Heart left ventricle (tissue), 13 donors: ENCODE data around the gene FXYD1.

Experiments used
- POLR2A ChIP-seq, 2 donors: fragments of 450-650 bp; IDR thresholded peaks; one replicate each; pipeline ENCODE4 v1.6.1; 2017; ENCODE audit warnings: antibody characterized with exemption in 2 of 2, mild to moderate bottlenecking in 2 of 2, moderate library complexity in 2 of 2
- TF ChIP-seq, protein P1 (sequence below), 12 donors: fragments of 200-600 bp; sonication (generic) in 4 of 12; IDR thresholded peaks; one replicate each; pipeline versions ENCODE4 v1.5.0 to v1.8.0; 2018 to 2022; ENCODE audit warnings: antibody characterized with exemption in 12 of 12, mild to moderate bottlenecking in 5 of 12
- donor health status: ischemic (EF 13 %, LVEDD 7.1; RV severe dilation, severe dysfunction).
- donor health status: DM: no; HTN: yes; CAD: no.
- donor health status: DM: no; HTN: no; CAD: no.
- donor health status: ischemic (EF 25% LVEDD 6.9; RV normal size, moderate dysfunction).
- donor health status: ischemic (EF 25% LVEDD 5.7; RV mildly dilated, moderate dysfunction).
- donor health status: ischemic (EF 35%, LVEDD 5.7; RV mildly dilated, moderate dysfunction).
- donor health status: nonischemic (EF 11% LVEDD 7.7; RV severe dilation, severe dysfunction).
- donor health status: DM: yes; HTN: yes; CAD: no.
- donor health status: PGD.
- donor health status: ischemic (EF 29% LVEDD 5.4; RV normal size, mild dysfunction).
- donor health status: nonischemic (EF 23%, LVEDD 6.1; RV moderate dilation, normal function).

- TF ChIP-seq, protein P1, sequence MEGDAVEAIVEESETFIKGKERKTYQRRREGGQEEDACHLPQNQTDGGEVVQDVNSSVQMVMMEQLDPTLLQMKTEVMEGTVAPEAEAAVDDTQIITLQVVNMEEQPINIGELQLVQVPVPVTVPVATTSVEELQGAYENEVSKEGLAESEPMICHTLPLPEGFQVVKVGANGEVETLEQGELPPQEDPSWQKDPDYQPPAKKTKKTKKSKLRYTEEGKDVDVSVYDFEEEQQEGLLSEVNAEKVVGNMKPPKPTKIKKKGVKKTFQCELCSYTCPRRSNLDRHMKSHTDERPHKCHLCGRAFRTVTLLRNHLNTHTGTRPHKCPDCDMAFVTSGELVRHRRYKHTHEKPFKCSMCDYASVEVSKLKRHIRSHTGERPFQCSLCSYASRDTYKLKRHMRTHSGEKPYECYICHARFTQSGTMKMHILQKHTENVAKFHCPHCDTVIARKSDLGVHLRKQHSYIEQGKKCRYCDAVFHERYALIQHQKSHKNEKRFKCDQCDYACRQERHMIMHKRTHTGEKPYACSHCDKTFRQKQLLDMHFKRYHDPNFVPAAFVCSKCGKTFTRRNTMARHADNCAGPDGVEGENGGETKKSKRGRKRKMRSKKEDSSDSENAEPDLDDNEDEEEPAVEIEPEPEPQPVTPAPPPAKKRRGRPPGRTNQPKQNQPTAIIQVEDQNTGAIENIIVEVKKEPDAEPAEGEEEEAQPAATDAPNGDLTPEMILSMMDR (IDR thresholded peaks at IDR 0.05) = no peak
- no peak for TF ChIP-seq POLR2A (IDR thresholded peaks at IDR 0.05)
These were observed 45.2 kb upstream of the FXYD1 start for GRCh38 chr19:35093430-35093829.
